HS-5 (cell line): Measurements from ENCODE around the gene FKBP8.

Experiments
- DNase-seq: peaks from one replicate; pipeline ENCODE4 v3.0.0-alpha.2; 2012; ENCODE audit warnings: low read depth

Gene FKBP8

GRCh38 chr19:18483119-18483890 lies 60.1 kb downstream of the FKBP8 start:
- DNase-seq: no peak
